Omental fat pad (tissue), 4 donors: ENCODE results near the gene TIMP1. TPM values are rescaled to one million over a fixed set of nuclear protein-coding genes. Genes with fewer than 3 reads are reported as not detected.

ENCODE experiments used
- ATAC-seq: fragments of 150-250 bp; one replicate; pipeline ENCODE4 v1.9.1; 2016; ENCODE audit warnings: mild to moderate bottlenecking, moderate library complexity; ENCODE audit not compliant: low FRiP score
- DNase-seq: peaks from one replicate; pipeline ENCODE4 v3.0.0-alpha.2; 2019; ENCODE audit warnings: low spot score
- total RNA-seq, 4 donors: library from RNA; depleted of rRNA; stranded (reverse); fragments of >200 nt; gene quantifications; one replicate each; pipeline ENCODE4 v1.1.0, GENCODE V29; 2016
- TF ChIP-seq, protein P1 (sequence below), 3 donors: fragments of 450-650 bp; IDR thresholded peaks; one replicate each; pipeline ENCODE4 v1.5.1; 2016 to 2017; ENCODE audit warnings: antibody characterized with exemption in 3 of 3, mild to moderate bottlenecking in 3 of 3, moderate library complexity in 2 of 3

Gene TIMP1
- total RNA-seq, 4 donors from 2014 or later, result 92.8 to 1,509 (median 915) TPM

DNA sequence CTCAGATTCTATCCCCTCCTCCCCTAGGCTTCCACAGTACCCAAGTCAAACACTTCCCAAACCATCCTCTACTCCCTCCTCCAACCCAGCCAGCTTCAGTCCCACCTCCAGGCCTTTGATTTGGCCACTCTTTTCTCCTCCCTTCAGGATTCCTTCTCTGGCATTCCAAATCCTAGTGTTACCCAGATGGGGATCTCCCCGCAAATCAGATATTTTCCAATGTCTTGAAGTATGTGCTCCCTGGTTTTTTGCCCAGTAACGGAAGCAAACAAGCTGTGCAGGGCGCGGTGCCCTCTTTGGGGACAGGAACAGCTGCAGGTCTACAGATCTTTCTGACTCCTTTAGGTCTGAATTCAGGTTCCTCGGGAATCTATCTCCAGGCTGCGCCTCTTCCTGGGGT lies 39.6 kb downstream of the TIMP1 start:
- ATAC-seq (no peak), DNase-seq (no peak)
- TF ChIP-seq, protein P1, sequence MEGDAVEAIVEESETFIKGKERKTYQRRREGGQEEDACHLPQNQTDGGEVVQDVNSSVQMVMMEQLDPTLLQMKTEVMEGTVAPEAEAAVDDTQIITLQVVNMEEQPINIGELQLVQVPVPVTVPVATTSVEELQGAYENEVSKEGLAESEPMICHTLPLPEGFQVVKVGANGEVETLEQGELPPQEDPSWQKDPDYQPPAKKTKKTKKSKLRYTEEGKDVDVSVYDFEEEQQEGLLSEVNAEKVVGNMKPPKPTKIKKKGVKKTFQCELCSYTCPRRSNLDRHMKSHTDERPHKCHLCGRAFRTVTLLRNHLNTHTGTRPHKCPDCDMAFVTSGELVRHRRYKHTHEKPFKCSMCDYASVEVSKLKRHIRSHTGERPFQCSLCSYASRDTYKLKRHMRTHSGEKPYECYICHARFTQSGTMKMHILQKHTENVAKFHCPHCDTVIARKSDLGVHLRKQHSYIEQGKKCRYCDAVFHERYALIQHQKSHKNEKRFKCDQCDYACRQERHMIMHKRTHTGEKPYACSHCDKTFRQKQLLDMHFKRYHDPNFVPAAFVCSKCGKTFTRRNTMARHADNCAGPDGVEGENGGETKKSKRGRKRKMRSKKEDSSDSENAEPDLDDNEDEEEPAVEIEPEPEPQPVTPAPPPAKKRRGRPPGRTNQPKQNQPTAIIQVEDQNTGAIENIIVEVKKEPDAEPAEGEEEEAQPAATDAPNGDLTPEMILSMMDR (IDR thresholded peaks at IDR 0.05), result no peak

DNA sequence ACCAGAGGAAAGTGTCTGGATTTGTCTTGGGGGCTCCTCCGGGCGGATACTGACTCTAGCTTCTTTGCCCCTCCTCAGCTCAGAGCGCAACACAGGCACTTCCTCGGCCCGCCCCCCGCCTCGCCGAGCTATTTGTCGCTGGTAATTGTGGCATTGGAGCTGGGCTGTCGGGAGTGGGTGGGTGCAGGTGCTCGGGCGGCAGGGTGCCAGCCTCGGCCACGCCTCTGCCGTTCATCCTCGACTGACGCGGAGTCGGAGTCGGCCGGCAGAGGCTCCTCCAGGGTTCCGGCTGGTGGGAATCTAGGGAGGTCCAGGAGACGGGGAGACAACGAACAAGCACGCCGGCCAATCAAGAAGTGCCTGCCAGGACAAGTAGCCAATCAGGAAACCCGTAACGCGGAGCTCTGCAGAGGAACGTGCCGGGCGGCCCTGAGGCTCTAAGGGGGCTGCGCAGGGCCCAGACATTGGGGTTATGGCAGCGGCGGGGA lies 41.3 kb downstream of the TIMP1 start:
- ATAC-seq, result no peak
- TF ChIP-seq, protein P1 (IDR thresholded peaks at IDR 0.05), result no peak
- DNase-seq, result no peak

DNA sequence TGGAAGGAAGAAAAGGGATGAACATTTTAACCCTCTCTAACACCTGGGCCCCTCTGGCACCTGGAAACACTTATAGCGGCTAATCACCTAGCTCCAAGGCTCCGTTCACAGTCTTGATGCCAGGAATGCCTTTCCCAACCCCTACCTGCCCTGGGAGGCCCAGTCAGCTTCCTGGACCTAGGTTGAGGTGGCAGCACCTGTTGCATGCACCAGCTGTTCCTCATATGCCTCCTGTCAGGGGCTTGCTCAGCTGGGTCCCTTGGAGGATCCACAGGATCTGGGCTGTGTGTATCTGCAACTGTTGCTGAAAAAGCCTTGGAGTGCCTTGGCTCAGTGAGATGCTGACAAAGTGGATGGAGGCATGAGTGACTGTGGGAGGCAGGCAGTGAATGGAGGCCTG lies 43.1 kb downstream of the TIMP1 start:
- TF ChIP-seq, protein P1 (IDR thresholded peaks at IDR 0.05), result no peak
- ATAC-seq (no peak), DNase-seq (no peak)

DNA sequence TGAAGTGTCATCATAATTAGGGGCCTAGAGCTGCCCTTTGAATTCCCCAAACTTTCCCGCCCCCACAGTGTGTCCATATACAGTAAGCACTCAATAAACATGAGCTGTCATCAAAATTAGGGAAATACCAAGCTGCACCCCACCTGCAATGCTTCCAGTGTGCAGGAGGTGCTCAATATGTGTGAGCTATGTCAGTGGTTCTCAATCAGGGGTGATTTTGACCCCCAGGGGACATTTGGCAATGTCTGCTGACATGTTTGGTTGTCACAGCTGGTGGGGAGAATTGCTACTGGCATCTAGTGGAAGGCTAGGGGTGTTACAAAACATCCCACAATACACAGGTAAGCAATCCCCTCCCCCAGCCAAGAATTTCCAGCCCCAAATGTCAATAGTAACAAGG lies 46.7 kb downstream of the TIMP1 start:
- TF ChIP-seq, protein P1 (IDR thresholded peaks at IDR 0.05), result no peak
- no peak for ATAC-seq

DNA sequence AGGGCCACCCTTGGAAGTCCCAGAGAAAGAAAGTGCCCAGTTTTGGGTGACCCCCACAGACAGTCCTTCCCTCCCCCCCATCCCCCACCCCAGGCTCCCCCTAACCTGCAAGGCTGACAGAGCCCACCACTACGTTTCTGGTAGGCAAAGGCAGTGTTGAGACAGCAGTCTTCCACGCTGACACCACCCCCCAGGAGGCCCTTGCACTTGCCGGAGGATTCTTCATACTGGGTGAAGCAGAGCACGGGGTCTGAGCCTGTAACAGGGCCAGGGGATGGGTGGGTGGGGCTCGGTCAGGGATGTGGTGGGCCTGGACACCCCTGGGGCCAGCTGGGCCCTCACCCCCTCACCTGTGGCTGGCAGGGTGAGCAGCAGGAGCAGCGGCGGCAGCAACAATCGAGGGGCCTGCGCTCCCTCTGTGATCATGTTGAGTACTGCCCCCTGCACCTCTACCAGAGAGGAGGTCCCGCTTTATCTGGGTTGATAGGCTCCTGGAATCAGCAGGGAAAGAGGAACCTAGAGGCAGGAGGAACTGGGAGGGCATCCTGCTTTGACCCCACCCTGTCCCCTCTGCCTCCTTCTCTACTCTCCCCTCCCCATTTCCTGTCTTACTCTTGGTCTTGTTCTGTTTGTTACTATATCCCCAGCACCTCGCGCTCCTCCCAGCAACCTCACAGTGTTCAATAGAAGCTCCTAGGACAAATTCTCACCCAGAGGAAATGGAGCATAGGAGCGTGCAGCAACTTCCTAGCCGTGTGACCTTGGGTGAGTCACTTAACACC lies 47.4 kb downstream of the TIMP1 start, which contains the start of gene CFP:
CFP (minus strand) TSS at position 512 of the 782 bp plus-strand sequence; CDS start at position 426, 86 bp downstream.
- ATAC-seq, result no peak
- DNase-seq, result no peak
- TF ChIP-seq, protein P1 (IDR thresholded peaks at IDR 0.05), result no peak

More for the DNA sequence above, 46.7 kb downstream of the TIMP1 start:
- no peak for DNase-seq

DNA sequence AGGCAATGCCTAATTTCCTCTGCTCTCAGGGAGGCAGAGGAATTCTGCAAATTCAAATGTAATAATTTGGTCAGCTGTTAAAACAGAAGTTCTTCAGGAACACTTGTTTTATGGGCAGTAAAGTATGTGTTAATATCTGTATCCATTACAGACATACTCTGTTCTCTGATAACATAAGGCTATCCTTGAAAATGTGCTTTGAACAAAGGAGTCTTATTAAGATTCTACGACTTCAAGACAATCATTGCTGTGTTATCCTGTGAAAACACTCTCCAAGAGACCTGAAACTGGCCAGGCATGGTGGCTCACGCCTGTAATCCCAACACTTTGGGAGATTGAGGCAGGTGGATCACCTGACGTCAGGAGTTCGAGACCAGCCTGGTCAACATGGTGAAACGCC lies 49.4 kb downstream of the TIMP1 start:
- DNase-seq, result no peak
- TF ChIP-seq, protein P1 (IDR thresholded peaks at IDR 0.05), result no peak
- no peak for ATAC-seq

DNA sequence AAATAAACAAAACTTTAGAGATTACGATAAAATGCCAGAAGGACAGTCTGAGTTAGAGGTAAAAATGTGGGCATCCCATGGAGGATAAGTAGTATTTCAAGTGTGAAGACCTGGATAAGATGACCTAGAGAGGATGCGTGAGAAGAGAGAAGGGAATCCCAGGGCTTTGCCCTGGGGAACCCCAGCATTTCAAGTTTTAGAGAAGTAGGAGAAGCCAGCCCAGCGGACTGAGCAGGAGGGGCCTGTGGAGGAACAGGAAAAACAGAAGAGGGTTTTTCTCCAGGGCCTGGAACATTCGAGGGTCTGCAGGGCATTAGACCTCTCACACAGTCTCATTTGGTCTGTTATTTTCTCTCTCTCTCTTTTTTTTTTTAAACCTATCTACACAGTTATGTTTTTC lies 50.4 kb downstream of the TIMP1 start:
- ATAC-seq, result no peak

More for the DNA sequence above, 50.4 kb downstream of the TIMP1 start:
- TF ChIP-seq, protein P1 (IDR thresholded peaks at IDR 0.05), result no peak
- DNase-seq, result no peak
